HepG2 (cell line): ENCODE data around the gene RACGAP1. TPM values are rescaled to one million over a fixed set of nuclear protein-coding genes. Genes with fewer than 3 reads are reported as not detected.

ENCODE experiments used
- ATAC-seq: fragments of 200-7000 bp; cut with Tn5 transposase; 3 replicates; pipeline ENCODE4 v1.9.1; 2020; ENCODE audit warnings: mild to moderate bottlenecking, moderate library complexity
- BruUV-seq: library from RNA; stranded (reverse); fragments of 400-500 nt; replicated peaks from 2 replicates; lab custom pipeline; 2021; lab: Mats Ljungman, UMichigan
- CTCF ChIA-PET: fragments of 300-600 bp; formaldehyde crosslinking; extraction: SDS; loops from one replicate; lab custom pipeline; 2021; ENCODE audit warnings: low total read pairs, inconsistent platforms, low intra/inter-chr PET ratio; lab: Yijun Ruan, JAX
- POLR2A ChIA-PET: fragments of 350-600 bp; sonication (Branson Sonifier 250); formaldehyde crosslinking; loops from one replicate; lab custom pipeline; 2020; ENCODE audit warnings: antibody characterized with exemption, inconsistent platforms; lab: Yijun Ruan, JAX
- DNase-seq: peaks from one replicate; pipeline ENCODE4 v3.0.0-alpha.2; 2015; ENCODE audit warnings: low spot score
- FAIRE-seq: peaks from 3 replicates; lab custom pipeline; 2011; peaks lifted over from hg19 to GRCh38; lab: Jason Lieb, UNC
- H2AFZ ChIP-seq: one replicate; pipeline ENCODE4 v1.6.1; 2011; ENCODE audit warnings: low read length, inconsistent platforms
- H3K27ac ChIP-seq: fragments of 300-600 bp; 3 replicates; pipeline ENCODE4 v1.8.0; 2011; ENCODE audit warnings: mixed run types, mild to moderate bottlenecking, mixed read lengths, low read length, inconsistent platforms; ENCODE audit not compliant: insufficient read depth; ENCODE audit errors: extremely low read length
- H3K27me3 ChIP-seq, 2 experiments: fragments of 200-600 bp in 1 of 2; 2 replicates in 1 of 2; 3 replicates in 1 of 2; pipeline versions ENCODE4 v1.6.0 to v1.8.0; 2011; ENCODE audit warnings: low read length in 2 of 2, mild to moderate bottlenecking in 2 of 2, moderate library complexity in 2 of 2, inconsistent platforms in 1 of 2; ENCODE audit not compliant: insufficient read depth in 2 of 2, control insufficient read depth in 1 of 2
- H3K36me3 ChIP-seq, 2 experiments: fragments of 200-600 bp in 1 of 2; replicated peaks in 1 of 2; 2 replicates in 1 of 2; 3 replicates in 1 of 2; pipeline versions ENCODE4 v1.5.1 to v1.8.0; 2011; ENCODE audit warnings: low read length in 2 of 2, inconsistent platforms in 1 of 2; ENCODE audit not compliant: insufficient read depth in 2 of 2, control insufficient read depth in 1 of 2
- H3K4me1 ChIP-seq: 2 replicates; pipeline ENCODE4 v1.5.1; 2012; ENCODE audit warnings: low read length, inconsistent platforms; ENCODE audit not compliant: insufficient read depth
- H3K4me2 ChIP-seq: 2 replicates; pipeline ENCODE4 v1.6.0; 2011; ENCODE audit warnings: low read depth, low read length, inconsistent platforms
- H3K4me3 ChIP-seq, 3 experiments: fragments of 200-600 bp in 1 of 3; sonication (generic), shearing (Covaris generic) in 1 of 3; replicated peaks in 1 of 3; 2 replicates each; pipeline ENCODE4 v1.5.1; 2011 to 2016; ENCODE audit warnings: low read length in 3 of 3, inconsistent platforms in 2 of 3, low read depth in 2 of 3, mild to moderate bottlenecking in 2 of 3, control low read depth in 1 of 3, mixed read lengths in 1 of 3; ENCODE audit not compliant: insufficient read depth in 1 of 3
- H3K79me2 ChIP-seq: one replicate; pipeline ENCODE4 v1.6.1; 2011; ENCODE audit warnings: low read length, inconsistent platforms; ENCODE audit not compliant: insufficient read depth
- H3K9ac ChIP-seq: 2 replicates; pipeline ENCODE4 v1.6.0; 2011; ENCODE audit warnings: mild to moderate bottlenecking, low read depth, low read length, inconsistent platforms; ENCODE audit not compliant: insufficient read depth
- H3K9me3 ChIP-seq: 2 replicates; pipeline ENCODE4 v1.5.1; 2012; ENCODE audit warnings: mild to moderate bottlenecking, low read length
- H4K20me1 ChIP-seq: 2 replicates; pipeline ENCODE4 v1.6.0; 2011; ENCODE audit warnings: inconsistent platforms, mild to moderate bottlenecking, low read length, moderate library complexity; ENCODE audit not compliant: insufficient read depth
- BCLAF1 ChIP-seq: fragments of 450-650 bp; IDR thresholded peaks from 2 replicates; pipeline ENCODE4 v1.6.1; 2017; ENCODE audit warnings: mild to moderate bottlenecking
- IKZF5 ChIP-seq: IDR thresholded peaks from 2 replicates; pipeline ENCODE4 v1.6.1; 2018; ENCODE audit warnings: missing genetic modification reagents, mild to moderate bottlenecking, missing compliant biosample characterization
- ISX ChIP-seq: sonication (generic); formaldehyde crosslinking; conservative IDR thresholded peaks from 2 replicates; pipeline ENCODE4 v1.5.0; 2020; ENCODE audit warnings: missing genetic modification reagents
- KMT2A ChIP-seq: sonication (generic); formaldehyde crosslinking; IDR thresholded peaks from 2 replicates; pipeline ENCODE4 v1.4.0; 2020; ENCODE audit warnings: missing genetic modification reagents
- TEAD2 ChIP-seq: sonication (generic); formaldehyde crosslinking; IDR thresholded peaks from 2 replicates; pipeline ENCODE4 v1.9.0; 2021; ENCODE audit warnings: missing genetic modification reagents
- ZFP41 ChIP-seq: sonication (generic); formaldehyde crosslinking; IDR thresholded peaks from 2 replicates; pipeline ENCODE4 v1.4.0; 2020; ENCODE audit warnings: mild to moderate bottlenecking, missing genetic modification reagents, borderline replicate concordance
- ZFX ChIP-seq: sonication (generic); formaldehyde crosslinking; IDR thresholded peaks from 2 replicates; pipeline ENCODE4 v1.4.0; 2020; ENCODE audit warnings: mild to moderate bottlenecking, low read depth, missing genetic modification reagents, moderate library complexity
- ZNF12 ChIP-seq: sonication (generic); formaldehyde crosslinking; IDR thresholded peaks from 2 replicates; pipeline ENCODE4 v1.5.0; 2020; ENCODE audit warnings: missing genetic modification reagents
- ZNF263 ChIP-seq: sonication (generic); formaldehyde crosslinking; IDR thresholded peaks from 2 replicates; pipeline ENCODE4 v1.4.0; 2020; ENCODE audit warnings: missing genetic modification reagents
- WGBS: methylation state at CpG from one replicate; pipeline ENCODE4 v1.1.6; 2017; ENCODE audit warnings: low lambda C conversion rate; 5-methylcytosine and 5-hydroxymethylcytosine counted together
- in situ Hi-C: cut with HindIII; loops from 2 replicates; pipeline ENCODE4 v1.10.0; 2017; ENCODE audit warnings: low pct_unique_long_range_greater_than_20kb; ENCODE audit not compliant: extremely low pct_ligation_motif_present
- intact Hi-C: fragments of 100-400 bp; cut with micrococcal nuclease; formaldehyde crosslinking; loops from one replicate; pipeline ENCODE4 v1.10.0; 2022; ENCODE audit not compliant: unreplicated experiment
- polyA plus RNA-seq, 8 experiments: library from polyadenylated mRNA; depleted of rRNA in 3 of 8; stranded (reverse) in 7 of 8; unstranded in 1 of 8; fragments of >200 nt; fragmentation: Illumina TruSeq in 4 of 8; extraction: Trizol in 4 of 8; gene quantifications; 2 replicates each; pipeline versions ENCODE4 v1.2.1 to v1.2.3, GENCODE V29; 2011 to 2016; ENCODE audit warnings: low read depth in 4 of 8, missing spikeins in 1 of 8, mixed read lengths in 1 of 8; ENCODE audit not compliant: insufficient read depth in 1 of 8
- total RNA-seq, 5 experiments: library from RNA; depleted of rRNA; stranded (reverse); fragments of >200 nt; fragmentation: Illumina TruSeq; extraction: Trizol; gene quantifications; 2 replicates each; pipeline ENCODE4 v1.2.3, GENCODE V29; 2016; ENCODE audit warnings: low read depth in 1 of 5
- TF ChIP-seq, protein P1 (sequence below): IDR thresholded peaks from 2 replicates; pipeline ENCODE4 v1.4.0; 2020; ENCODE audit warnings: mild to moderate bottlenecking, missing genetic modification reagents

RACGAP1 gene
- total and polyA plus RNA-seq, 2 of the 13 experiments (the other 11 are each of a cell fraction or from before 2014, with no cell fraction given): 16.7 to 57.9 TPM

- TF ChIP-seq IKZF5 (no peak), KMT2A (CRISPR knock-in tag) (no peak), TEAD2 (no peak), BCLAF1 (no peak), ZNF263 (CRISPR knock-in tag) (no peak), ZFP41 (CRISPR knock-in tag) (no peak), ISX (CRISPR knock-in tag) (no peak)
- TF ChIP-seq, all 625 proteins: peak for 0
Measured at GRCh38 chr12:50053583-50053982, 28.3 kb upstream of the RACGAP1 start (continued).

- Histone ChIP-seq H3K79me2 (no peaks in the 10 kb centered on the region), H3K36me3 (no peaks in the 10 kb centered on the region), H3K4me1 (peaks cover 42% of the 10 kb centered on the region), H2AFZ (no peak overlapping the region), H3K9ac (no peak overlapping the region), H4K20me1 (no peaks in the 10 kb centered on the region), H3K27me3 (peaks cover 10 to 60% of the 10 kb centered on the region in 2 experiments; a peak in 4 of 5 replicates), H3K4me3 (no peak overlapping the region), H3K27ac (no peak overlapping the region), H3K9me3 (no peaks in the 10 kb centered on the region), H3K4me2 (no peak overlapping the region)
- CTCF ChIA-PET: interaction anchor here (1.2 kb wide), 1 partner anchor 86 kb away, joined by 3 read pairs; no protein-coding TSS in a partner anchor
- POLR2A ChIA-PET: no interaction called here
- in situ Hi-C loops (loop anchor here (10.0 kb wide), 1 partner anchor 188 kb away; no protein-coding TSS in a partner anchor), intact Hi-C loops (no loop called here)
- 56% methylated on average over 6 of the region's 7 CpGs for WGBS
- BruUV-seq: no TSS peak
- DNase-seq (no peak), FAIRE-seq (no peak), ATAC-seq (no peak)
- TF ChIP-seq ZFX (no peak), ZNF12 (CRISPR knock-in tag) (no peak), ZNF263 (CRISPR knock-in tag) (no peak)
- TF ChIP-seq, protein P1, sequence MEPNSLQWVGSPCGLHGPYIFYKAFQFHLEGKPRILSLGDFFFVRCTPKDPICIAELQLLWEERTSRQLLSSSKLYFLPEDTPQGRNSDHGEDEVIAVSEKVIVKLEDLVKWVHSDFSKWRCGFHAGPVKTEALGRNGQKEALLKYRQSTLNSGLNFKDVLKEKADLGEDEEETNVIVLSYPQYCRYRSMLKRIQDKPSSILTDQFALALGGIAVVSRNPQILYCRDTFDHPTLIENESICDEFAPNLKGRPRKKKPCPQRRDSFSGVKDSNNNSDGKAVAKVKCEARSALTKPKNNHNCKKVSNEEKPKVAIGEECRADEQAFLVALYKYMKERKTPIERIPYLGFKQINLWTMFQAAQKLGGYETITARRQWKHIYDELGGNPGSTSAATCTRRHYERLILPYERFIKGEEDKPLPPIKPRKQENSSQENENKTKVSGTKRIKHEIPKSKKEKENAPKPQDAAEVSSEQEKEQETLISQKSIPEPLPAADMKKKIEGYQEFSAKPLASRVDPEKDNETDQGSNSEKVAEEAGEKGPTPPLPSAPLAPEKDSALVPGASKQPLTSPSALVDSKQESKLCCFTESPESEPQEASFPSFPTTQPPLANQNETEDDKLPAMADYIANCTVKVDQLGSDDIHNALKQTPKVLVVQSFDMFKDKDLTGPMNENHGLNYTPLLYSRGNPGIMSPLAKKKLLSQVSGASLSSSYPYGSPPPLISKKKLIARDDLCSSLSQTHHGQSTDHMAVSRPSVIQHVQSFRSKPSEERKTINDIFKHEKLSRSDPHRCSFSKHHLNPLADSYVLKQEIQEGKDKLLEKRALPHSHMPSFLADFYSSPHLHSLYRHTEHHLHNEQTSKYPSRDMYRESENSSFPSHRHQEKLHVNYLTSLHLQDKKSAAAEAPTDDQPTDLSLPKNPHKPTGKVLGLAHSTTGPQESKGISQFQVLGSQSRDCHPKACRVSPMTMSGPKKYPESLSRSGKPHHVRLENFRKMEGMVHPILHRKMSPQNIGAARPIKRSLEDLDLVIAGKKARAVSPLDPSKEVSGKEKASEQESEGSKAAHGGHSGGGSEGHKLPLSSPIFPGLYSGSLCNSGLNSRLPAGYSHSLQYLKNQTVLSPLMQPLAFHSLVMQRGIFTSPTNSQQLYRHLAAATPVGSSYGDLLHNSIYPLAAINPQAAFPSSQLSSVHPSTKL: no peak
Measured at GRCh38 chr12:50052964-50053363, 27.7 kb upstream of the RACGAP1 start.
